Stimulated activated CD8-positive, alpha-beta memory T cell treated with anti-CD3 and anti-CD28 coated beads, Interleukin-2, amount 100 ng/mL, for 48 hours (primary cell): ENCODE results near the gene SH3BP1.

Experiments
- DNase-seq, 2 donors: peaks; one replicate each; pipeline ENCODE4 v3.0.0-alpha.2; 2020; ENCODE audit warnings: low read depth in 2 of 2

The SH3BP1 gene

DNA sequence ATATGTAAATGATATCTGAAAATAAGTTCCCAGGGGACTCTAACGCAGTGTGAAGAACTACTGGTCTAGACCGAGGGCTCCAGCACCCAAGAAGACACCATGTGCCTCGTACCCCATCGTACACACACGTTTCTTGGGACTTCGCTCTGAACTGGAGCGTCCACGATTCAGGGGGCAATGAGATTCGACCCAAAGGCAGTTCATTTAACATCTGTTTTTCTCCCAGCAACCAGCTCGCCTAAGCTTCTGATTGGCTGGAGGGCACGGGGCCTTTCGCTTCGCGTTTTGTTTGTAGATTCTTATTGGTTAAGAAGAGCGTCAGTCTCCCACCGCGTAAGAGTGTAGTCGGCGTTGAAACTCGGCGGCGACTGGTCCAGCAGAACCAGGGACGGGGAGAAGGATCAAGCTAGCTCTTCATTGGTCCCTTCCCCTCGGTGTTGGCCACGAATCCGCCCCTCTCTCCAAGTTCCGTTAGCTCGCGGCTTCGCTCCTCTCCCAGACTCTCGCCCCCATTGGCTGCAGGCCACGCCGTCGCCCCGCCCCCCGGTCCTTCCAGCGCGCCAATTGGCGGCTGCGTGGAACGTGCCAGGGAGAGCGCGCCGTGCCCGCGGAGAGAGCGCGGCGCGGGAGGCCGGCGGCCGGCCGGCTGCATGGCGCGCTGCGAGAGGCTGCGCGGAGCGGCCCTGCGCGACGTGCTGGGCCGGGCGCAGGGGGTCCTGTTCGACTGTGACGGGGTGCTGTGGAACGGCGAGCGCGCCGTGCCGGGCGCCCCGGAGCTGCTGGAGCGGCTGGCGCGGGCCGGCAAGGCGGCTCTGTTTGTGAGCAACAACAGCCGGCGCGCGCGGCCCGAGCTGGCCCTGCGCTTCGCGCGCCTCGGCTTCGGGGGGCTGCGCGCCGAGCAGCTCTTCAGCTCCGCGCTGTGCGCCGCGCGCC is 18.9 kb downstream of the SH3BP1 start, which contains the start of gene PDXP:
TSS of gene PDXP (plus strand) at position 591 of the 933 bp plus-strand sequence. CDS start at position 651, 60 bp downstream.
- peak; percentile 98 for DNase-seq

DNA sequence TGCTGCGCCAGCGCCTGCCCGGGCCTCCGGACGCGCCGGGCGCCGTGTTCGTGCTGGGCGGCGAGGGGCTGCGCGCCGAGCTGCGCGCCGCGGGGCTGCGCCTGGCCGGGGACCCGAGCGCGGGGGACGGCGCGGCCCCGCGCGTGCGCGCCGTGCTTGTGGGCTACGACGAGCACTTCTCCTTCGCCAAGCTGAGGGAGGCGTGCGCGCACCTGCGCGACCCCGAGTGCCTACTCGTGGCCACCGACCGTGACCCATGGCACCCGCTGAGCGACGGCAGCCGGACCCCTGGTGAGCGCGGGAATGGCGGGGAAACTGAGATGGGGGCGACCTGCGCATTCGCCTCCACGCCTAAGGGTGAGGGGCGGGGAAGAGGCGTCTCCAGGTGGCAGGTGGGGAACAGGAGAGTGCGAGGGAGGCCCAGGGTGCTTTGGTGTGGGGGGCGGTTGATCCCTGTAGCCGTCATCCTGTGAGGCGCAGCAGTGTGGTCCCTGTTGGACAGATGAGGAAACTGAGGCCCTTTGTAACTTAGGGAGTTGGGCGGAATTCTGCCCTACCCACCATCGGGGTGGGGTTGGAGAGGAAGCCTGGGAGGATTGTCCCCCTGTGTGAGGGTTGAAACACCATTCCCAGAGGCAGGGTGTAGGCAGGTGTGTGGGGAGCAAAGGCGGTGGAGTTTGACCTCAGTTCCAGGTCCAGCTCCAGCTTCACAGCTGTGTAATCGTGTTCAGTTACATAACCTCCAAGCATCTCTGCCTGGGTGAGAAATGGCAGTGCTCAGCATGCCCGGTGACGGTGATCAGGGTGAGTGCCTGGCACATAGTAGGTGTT is 19.8 kb downstream of the SH3BP1 start:
- no peak for DNase-seq

- no peak for DNase-seq
Observed at GRCh38 chr22:37659897-37660708, 20.6 kb downstream of the SH3BP1 start.

DNA sequence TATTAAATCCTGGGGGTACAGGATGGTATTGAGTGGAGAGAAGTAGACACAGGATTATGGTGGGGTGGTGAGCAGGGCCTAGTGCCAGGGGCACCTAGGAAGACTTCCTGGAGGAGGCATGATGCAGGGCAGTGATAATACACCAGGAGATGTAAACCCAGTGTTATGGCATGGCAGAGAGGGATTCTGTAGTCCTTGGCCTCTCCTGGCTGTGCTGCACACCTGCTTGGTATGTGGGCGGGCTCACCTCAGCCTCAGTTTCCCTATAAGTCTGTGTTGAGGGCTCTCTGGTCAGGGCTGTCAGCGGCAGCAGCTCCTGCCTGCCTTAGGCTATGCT is 21.2 kb downstream of the SH3BP1 start:
- DNase-seq = no peak

DNA sequence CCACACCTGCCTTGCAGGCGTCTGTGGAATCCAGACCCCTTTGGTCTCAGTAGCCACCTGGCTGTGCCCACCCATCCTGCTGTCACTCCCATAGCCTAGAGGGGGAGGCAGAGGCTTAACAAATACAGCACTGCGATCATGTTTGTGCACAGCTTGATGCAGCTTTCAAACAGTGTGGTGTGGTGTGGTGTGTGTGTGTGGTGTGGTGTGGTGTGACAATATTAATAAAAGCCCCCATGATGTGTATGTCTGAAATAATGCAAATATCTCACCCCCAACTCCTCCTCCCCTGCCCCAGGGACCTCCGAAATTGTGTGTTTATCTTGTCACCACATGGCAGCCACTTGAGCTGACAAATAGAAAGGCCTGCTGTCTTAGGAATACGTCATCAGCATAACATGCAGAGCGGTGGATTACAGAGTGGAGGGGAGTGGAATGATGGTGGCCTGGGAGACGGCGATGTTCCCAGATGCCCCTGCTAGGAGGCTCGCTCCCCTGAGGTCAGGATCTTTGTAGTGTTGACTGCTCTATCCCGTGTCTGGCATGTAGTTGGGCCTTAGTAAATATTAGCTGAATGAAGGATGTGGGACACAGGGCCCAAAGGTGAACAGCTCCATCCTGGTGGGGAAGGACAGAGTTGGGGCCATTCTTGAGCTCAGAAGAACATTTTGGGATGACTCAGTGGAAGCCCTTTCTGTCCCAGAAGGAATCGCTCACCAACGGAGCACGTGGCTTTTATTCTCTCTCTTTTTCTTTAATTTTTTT is 21.9 kb downstream of the SH3BP1 start:
- DNase-seq = no peak

- no peak for DNase-seq
Observed at GRCh38 chr22:37662039-37662438, 22.6 kb downstream of the SH3BP1 start.

GRCh38 chr22:37663521-37664140 is 24.2 kb downstream of the SH3BP1 start:
- no peak for DNase-seq

- DNase-seq = no peak
Observed at GRCh38 chr22:37664249-37665101, 25.0 kb downstream of the SH3BP1 start.

- no peak for DNase-seq
Observed at GRCh38 chr22:37665487-37665886, 26.0 kb downstream of the SH3BP1 start.

GRCh38 chr22:37669586-37669985 is 30.1 kb downstream of the SH3BP1 start:
- no peak for DNase-seq

DNA sequence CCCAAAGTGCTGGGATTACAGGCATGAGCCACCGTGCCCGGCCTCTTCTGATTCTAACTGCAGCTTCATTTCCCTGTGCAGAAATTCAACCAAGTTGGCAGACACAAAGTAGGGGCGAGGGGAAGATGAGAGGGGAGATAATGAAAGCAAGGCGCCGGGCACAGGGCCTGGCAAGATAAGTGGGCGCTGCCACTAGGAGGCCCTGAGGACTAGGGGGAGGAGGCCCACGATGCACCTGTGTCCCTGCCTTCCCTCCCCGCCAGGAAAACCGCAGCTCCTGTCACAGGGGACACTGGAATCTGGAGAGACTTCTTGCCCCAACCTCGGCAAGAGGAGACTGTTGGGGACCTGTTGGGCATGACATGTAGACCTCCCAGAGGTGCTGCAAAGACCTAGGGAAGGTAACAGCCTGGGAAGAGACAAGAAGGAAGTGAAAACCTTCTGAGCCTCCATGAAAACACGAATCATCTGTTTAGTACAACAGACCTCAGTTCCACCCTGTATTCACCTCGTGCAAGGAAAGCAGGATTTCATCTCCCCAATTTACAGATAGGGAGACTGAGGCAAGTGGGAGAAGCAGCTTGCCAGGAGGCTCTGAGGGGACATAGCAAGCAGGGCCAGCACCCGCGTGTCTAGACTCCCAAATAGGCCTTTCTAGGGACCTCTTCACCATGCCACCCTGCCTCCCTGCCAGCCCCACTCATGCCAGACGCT is 32.9 kb downstream of the SH3BP1 start:
- no peak for DNase-seq

DNA sequence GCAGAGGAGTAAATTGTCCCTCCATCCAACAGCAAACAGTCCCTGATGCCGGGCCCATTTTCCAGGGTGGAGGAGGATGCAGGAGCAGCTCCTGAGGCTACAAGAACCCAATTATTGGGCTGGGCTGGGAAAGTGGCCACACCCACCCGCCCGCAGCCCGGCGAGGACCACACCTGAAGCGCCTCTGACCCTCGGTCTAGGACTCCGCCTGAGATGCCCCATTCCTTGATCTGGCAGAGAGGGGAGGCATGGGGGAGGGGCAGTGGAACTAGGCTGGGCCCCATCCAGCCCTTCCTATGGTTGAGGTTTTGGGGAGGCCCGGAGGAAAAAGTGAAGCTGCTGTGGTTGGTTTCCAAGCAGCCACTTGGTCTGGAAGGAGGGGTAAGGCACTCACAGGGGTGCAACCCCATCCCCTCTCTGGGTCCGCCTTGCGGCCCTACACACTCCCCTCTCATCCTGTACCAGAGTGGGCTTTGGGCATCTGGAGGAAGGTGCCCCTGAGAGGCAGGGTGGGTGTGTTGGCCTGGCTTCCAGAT is 33.5 kb downstream of the SH3BP1 start:
- no peak for DNase-seq

DNA sequence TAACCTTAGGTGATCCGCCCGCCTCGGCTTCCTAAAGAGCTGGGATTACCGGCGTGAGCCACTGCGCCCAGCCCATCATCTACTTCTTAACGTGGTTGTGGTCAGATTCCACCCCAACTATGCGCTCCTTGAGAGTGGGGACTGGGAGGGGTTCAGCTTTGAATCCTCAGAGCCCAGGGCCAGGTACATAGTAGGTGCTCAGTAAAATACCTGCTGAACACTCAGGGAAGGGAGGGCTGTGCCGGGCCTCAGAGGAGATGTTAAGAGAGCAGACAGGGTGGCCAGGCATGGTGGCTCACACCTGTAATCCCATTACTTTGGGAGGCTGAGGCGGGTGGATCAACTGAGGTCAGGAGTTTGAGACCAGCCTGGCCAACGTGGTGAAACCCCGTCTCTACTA is 34.8 kb downstream of the SH3BP1 start:
- no peak for DNase-seq

- DNase-seq = peak; percentile 71 to 74
Observed at GRCh38 chr22:37674951-37675929, 35.8 kb downstream of the SH3BP1 start, which contains the start of gene LGALS1. LGALS1 (plus strand) TSS chr22:37675636; CDS start chr22:37675703, 67 bp downstream.

- DNase-seq = no peak
Observed at GRCh38 chr22:37675930-37676735, 36.7 kb downstream of the SH3BP1 start.

GRCh38 chr22:37676736-37677492 is 37.4 kb downstream of the SH3BP1 start:
- DNase-seq = peak; percentile 89 to 93
